Psoas muscle (tissue), 8 donors: ENCODE measurements around the gene SLC39A11. TPM values are rescaled to one million over a fixed set of nuclear protein-coding genes. Genes with fewer than 3 reads are reported as not detected.

Experiments used
- ATAC-seq, 4 donors: fragments of 200-7000 bp; cut with Tn5 transposase; one replicate each; pipeline ENCODE4 v1.9.1; 2020; ENCODE audit warnings: moderate library complexity in 3 of 4, mild to moderate bottlenecking in 2 of 4
- DNase-seq, 2 donors: peaks; one replicate each; pipeline ENCODE4 v3.0.0-alpha.2; 2020
- H3K27ac ChIP-seq: fragments of 200-600 bp; one replicate; pipeline ENCODE4 v1.8.0; 2022
- H3K27me3 ChIP-seq, 3 donors: fragments of 200-600 bp in 1 of 3; one replicate each; pipeline versions ENCODE4 v1.6.1 to v1.8.0; 2013 to 2022; ENCODE audit warnings: low read length in 2 of 3, mild to moderate bottlenecking in 2 of 3, moderate library complexity in 1 of 3; ENCODE audit not compliant: insufficient read depth in 3 of 3
- H3K36me3 ChIP-seq, 2 donors: fragments of 200-600 bp in 1 of 2; one replicate each; pipeline versions ENCODE4 v1.6.1 to v1.8.0; 2013 to 2022; ENCODE audit warnings: low read depth in 1 of 2, mild to moderate bottlenecking in 1 of 2, moderate library complexity in 1 of 2; ENCODE audit not compliant: insufficient read depth in 1 of 2
- H3K4me1 ChIP-seq: fragments of 200-600 bp; one replicate; pipeline ENCODE4 v1.8.0; 2022
- H3K4me3 ChIP-seq: fragments of 200-600 bp; one replicate; pipeline ENCODE4 v1.8.0; 2022; ENCODE audit warnings: mild to moderate bottlenecking
- H3K9me3 ChIP-seq: fragments of 200-600 bp; one replicate; pipeline ENCODE4 v1.8.0; 2022
- CTCF ChIP-seq: fragments of 200-600 bp; IDR thresholded peaks from one replicate; pipeline ENCODE4 v1.8.0; 2022; ENCODE audit warnings: antibody characterized with exemption
- WGBS, 3 donors: extraction: QIAGEN DNeasy Blood & Tissue Kit; methylation state at CpG; one replicate each; pipeline versions ENCODE4 v1.1.6 to v1.1.7; 2013; 5-methylcytosine and 5-hydroxymethylcytosine counted together
- intact Hi-C, 2 donors: fragments of 100-400 bp; cut with DNase I; formaldehyde crosslinking; loops; one replicate each; pipeline versions ENCODE4 v1.11.0 to v1.14.2; 2022
- polyA plus RNA-seq, 3 donors: library from polyadenylated mRNA; stranded (reverse); fragments of 200-250 nt; gene quantifications; one replicate each; pipeline ENCODE4 v1.2.3, GENCODE V29; 2013
- total RNA-seq, 4 donors: library from RNA; stranded (reverse); fragmentation: NEBNext Ultra II Directional in 2 of 4; extraction: Animal tissue kit (Norgen Biotek cat#: 25700) in 2 of 4; gene quantifications; one replicate each; pipeline versions ENCODE4 v1.2.1 to v1.2.4, GENCODE V29; 2021 to 2023
- donor health status: healthy with polysubstance abuse.
- donor health status: DM: no; HTN: no; CAD: no; lungs with moderate emphysema.
- donor health status: Bipolar disorder and iron deficiency.
- donor health status: healthy.
- donor health status: DM: yes; HTN: yes; CAD: no.
- donor health status: DM: no; HTN: no; CAD: no.
- donor health status: DM: no; HTN: no; CAD: no.
- donor health status: DM: yes; HTN: yes; CAD: no.

The SLC39A11 gene
- total and polyA plus RNA-seq, 7 donors: 1.6 to 9.7 (median 7.9) TPM

- intact Hi-C loops: no loop called here
- no peak for TF ChIP-seq CTCF
- Histone ChIP-seq H3K4me3 (no peak overlapping the region), H3K27ac (no peak overlapping the region), H3K27me3 (no peaks in the 10 kb centered on the region), H3K4me1 (no peaks in the 10 kb centered on the region), H3K9me3 (no peaks in the 10 kb centered on the region), H3K36me3 (no peaks in the 10 kb centered on the region)
- DNase-seq: no peak
- no peak for ATAC-seq
- 74 to 78% (median 75%) methylated on average over 4 of the region's 4 CpGs for WGBS, 3 donors
Observed at GRCh38 chr17:72702998-72703397, 389.5 kb downstream of the SLC39A11 start.

DNA sequence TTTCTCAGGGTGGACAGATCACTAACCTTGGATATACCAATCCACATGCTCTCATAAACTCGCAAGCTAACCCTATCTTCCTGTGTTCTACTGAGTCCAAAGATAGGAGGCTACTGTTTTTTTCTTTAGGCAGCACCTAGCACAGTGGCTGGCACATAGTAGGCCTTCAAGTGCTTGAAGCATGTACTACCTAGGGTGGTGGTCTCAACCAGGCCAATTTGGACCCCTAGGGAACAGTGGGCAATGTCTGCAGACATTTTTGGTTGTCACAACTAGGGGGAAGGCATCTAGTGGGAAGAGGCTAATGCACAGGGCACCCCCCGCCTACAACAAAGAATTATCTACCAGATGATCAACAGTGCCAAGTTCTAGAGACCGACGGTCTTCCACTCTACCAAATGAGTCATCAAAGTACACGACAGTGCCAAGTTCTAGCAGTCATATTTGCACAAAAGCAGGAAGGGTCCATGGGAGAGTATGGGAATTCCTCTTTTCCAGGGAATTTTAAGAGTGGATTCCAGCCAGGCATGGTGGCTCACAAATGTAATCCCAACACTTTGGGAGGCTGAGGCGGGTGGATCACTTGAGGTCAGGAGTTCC, 390.3 kb downstream of the SLC39A11 start:
- WGBS, 3 donors: 52 to 59% (median 58%) methylated on average over 6 of the region's 6 CpGs
- no peaks in the 10 kb centered on the region for H3K4me1 ChIP-seq
- H3K4me3 ChIP-seq: no peak overlapping the region
- no peaks in the 10 kb centered on the region for H3K36me3 ChIP-seq
- no peaks in the 10 kb centered on the region for H3K27me3 ChIP-seq
- intact Hi-C loops: no loop called here
- no peak for TF ChIP-seq CTCF
- DNase-seq (no peak), ATAC-seq (no peak)
- H3K9me3 ChIP-seq: no peaks in the 10 kb centered on the region
- H3K27ac ChIP-seq: no peak overlapping the region

DNA sequence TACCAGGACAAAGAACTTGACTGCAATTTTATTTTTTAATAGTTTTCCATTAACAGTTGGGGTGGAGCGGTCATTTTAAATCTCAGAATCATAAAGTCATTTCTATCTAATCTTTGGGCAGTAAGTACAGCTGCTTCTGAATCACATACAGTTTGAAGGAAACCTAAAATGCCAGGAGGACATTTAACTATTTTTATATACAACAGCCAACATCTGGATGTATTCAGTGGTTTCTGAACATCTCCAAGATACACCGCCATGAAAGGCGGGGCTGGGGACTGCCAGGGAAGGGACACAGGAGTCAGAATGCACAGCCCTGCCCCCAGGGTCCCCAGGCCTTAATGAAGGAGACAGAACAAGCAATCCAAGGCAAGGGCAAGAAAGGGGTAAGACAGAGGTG, 392.3 kb downstream of the SLC39A11 start:
- intact Hi-C loops: no loop called here
- Histone ChIP-seq H3K27ac (no peak overlapping the region), H3K36me3 (no peaks in the 10 kb centered on the region), H3K4me3 (no peak overlapping the region), H3K27me3 (no peaks in the 10 kb centered on the region), H3K4me1 (no peaks in the 10 kb centered on the region), H3K9me3 (no peaks in the 10 kb centered on the region)
- WGBS, 3 donors: 95 to 97% (median 96%) methylated on average over 3 of the region's 3 CpGs
- no peak for DNase-seq
- no peak for TF ChIP-seq CTCF
- no peak for ATAC-seq

GRCh38 chr17:72699545-72699944, 392.9 kb downstream of the SLC39A11 start:
- no peaks in the 10 kb centered on the region for H3K36me3 ChIP-seq
- 57 to 76% (median 60%) methylated on average over 4 of the region's 4 CpGs for WGBS, 3 donors
- DNase-seq (no peak), ATAC-seq (no peak)
- H3K4me1 ChIP-seq: no peaks in the 10 kb centered on the region
- no peaks in the 10 kb centered on the region for H3K27me3 ChIP-seq
- H3K4me3 ChIP-seq: no peak overlapping the region
- intact Hi-C loops: no loop called here
- H3K27ac ChIP-seq: no peak overlapping the region
- H3K9me3 ChIP-seq: no peaks in the 10 kb centered on the region
- TF ChIP-seq CTCF: no peak

- H3K9me3 ChIP-seq: no peaks in the 10 kb centered on the region
- DNase-seq (no peak), ATAC-seq (no peak)
- intact Hi-C loops: no loop called here
- no peaks in the 10 kb centered on the region for H3K36me3 ChIP-seq
- TF ChIP-seq CTCF: no peak
- WGBS, 3 donors: 67 to 77% (median 72%) methylated on average over 9 of the region's 9 CpGs
- no peaks in the 10 kb centered on the region for H3K27me3 ChIP-seq
- H3K4me3 ChIP-seq: no peak overlapping the region
- H3K27ac ChIP-seq: no peak overlapping the region
- no peaks in the 10 kb centered on the region for H3K4me1 ChIP-seq
Observed at GRCh38 chr17:72697602-72698146, 394.8 kb downstream of the SLC39A11 start.
